Measurements from ENCODE around the gene NUDT7.
A peak's percentile ranks its signal among the peaks of the same experiment; 100 is the strongest.

The NUDT7 gene

GRCh38 chr16:77722309-77723107 is at the start of gene NUDT7:
NUDT7 (plus strand) TSS chr16:77722514; CDS start chr16:77722583, 69 bp downstream.
- peak within 1 kb of the TSS; percentile 91 for H3K4me3 ChIP-seq (ENCODE audit: low read length)
- H3K9me3 ChIP-seq (ENCODE audit: control insufficient read depth, low read length): no peaks in the 10 kb centered on the region
- H3K9ac ChIP-seq (ENCODE audit: low read length): peak within 1 kb of the TSS; percentile 94
- H3K27me3 ChIP-seq (ENCODE audit: control insufficient read depth, insufficient read depth, low read length): no peaks in the 10 kb centered on the region
- H3K4me1 ChIP-seq (ENCODE audit: control insufficient read depth, insufficient read depth, low read length): peaks cover 7% of the 10 kb centered on the region
- no peaks in the 10 kb centered on the region for H3K36me3 ChIP-seq (ENCODE audit: control insufficient read depth, insufficient read depth, low read length)

- no peaks in the 10 kb centered on the region for H3K4me1 ChIP-seq (ENCODE audit: control insufficient read depth, insufficient read depth, low read length)
- H3K36me3 ChIP-seq (ENCODE audit: control insufficient read depth, insufficient read depth, low read length): no peaks in the 10 kb centered on the region
- H3K9me3 ChIP-seq (ENCODE audit: control insufficient read depth, low read length): no peaks in the 10 kb centered on the region
- H3K4me3 ChIP-seq (ENCODE audit: low read length): no peak overlapping the region
- H3K27me3 ChIP-seq (ENCODE audit: control insufficient read depth, insufficient read depth, low read length): no peaks in the 10 kb centered on the region
- H3K9ac ChIP-seq (ENCODE audit: low read length): no peak overlapping the region
Observed at GRCh38 chr16:77674888-77675287, 47.4 kb upstream of the NUDT7 start.

- H3K4me3 ChIP-seq (ENCODE audit: low read length): no peak overlapping the region
- H3K9me3 ChIP-seq (ENCODE audit: control insufficient read depth, low read length): no peaks in the 10 kb centered on the region
- H3K9ac ChIP-seq (ENCODE audit: low read length): no peak overlapping the region
- H3K4me1 ChIP-seq (ENCODE audit: control insufficient read depth, insufficient read depth, low read length): no peaks in the 10 kb centered on the region
- no peaks in the 10 kb centered on the region for H3K27me3 ChIP-seq (ENCODE audit: control insufficient read depth, insufficient read depth, low read length)
- no peaks in the 10 kb centered on the region for H3K36me3 ChIP-seq (ENCODE audit: control insufficient read depth, insufficient read depth, low read length)
Observed at GRCh38 chr16:77675464-77676324, 46.6 kb upstream of the NUDT7 start.

- Histone ChIP-seq H3K9me3 (ENCODE audit: control insufficient read depth, low read length) (no peaks in the 10 kb centered on the region), H3K4me1 (ENCODE audit: control insufficient read depth, insufficient read depth, low read length) (no peaks in the 10 kb centered on the region), H3K36me3 (ENCODE audit: control insufficient read depth, insufficient read depth, low read length) (no peaks in the 10 kb centered on the region), H3K27me3 (ENCODE audit: control insufficient read depth, insufficient read depth, low read length) (no peaks in the 10 kb centered on the region), H3K4me3 (ENCODE audit: low read length) (no peak overlapping the region), H3K9ac (ENCODE audit: low read length) (no peak overlapping the region)
Observed at GRCh38 chr16:77677129-77677528, 45.2 kb upstream of the NUDT7 start.

- Histone ChIP-seq H3K36me3 (ENCODE audit: control insufficient read depth, insufficient read depth, low read length) (no peaks in the 10 kb centered on the region), H3K4me1 (ENCODE audit: control insufficient read depth, insufficient read depth, low read length) (no peaks in the 10 kb centered on the region), H3K9ac (ENCODE audit: low read length) (no peak overlapping the region), H3K9me3 (ENCODE audit: control insufficient read depth, low read length) (no peaks in the 10 kb centered on the region), H3K4me3 (ENCODE audit: low read length) (no peak overlapping the region), H3K27me3 (ENCODE audit: control insufficient read depth, insufficient read depth, low read length) (no peaks in the 10 kb centered on the region)
Observed at GRCh38 chr16:77679391-77679790, 42.9 kb upstream of the NUDT7 start.

- Histone ChIP-seq H3K4me1 (ENCODE audit: control insufficient read depth, insufficient read depth, low read length) (no peaks in the 10 kb centered on the region), H3K4me3 (ENCODE audit: low read length) (no peak overlapping the region), H3K36me3 (ENCODE audit: control insufficient read depth, insufficient read depth, low read length) (no peaks in the 10 kb centered on the region), H3K9ac (ENCODE audit: low read length) (no peak overlapping the region), H3K27me3 (ENCODE audit: control insufficient read depth, insufficient read depth, low read length) (no peaks in the 10 kb centered on the region), H3K9me3 (ENCODE audit: control insufficient read depth, low read length) (no peaks in the 10 kb centered on the region)
Observed at GRCh38 chr16:77679901-77680300, 42.4 kb upstream of the NUDT7 start.

- H3K9ac ChIP-seq (ENCODE audit: low read length): no peak overlapping the region
- no peak overlapping the region for H3K4me3 ChIP-seq (ENCODE audit: low read length)
- no peaks in the 10 kb centered on the region for H3K9me3 ChIP-seq (ENCODE audit: control insufficient read depth, low read length)
- H3K4me1 ChIP-seq (ENCODE audit: control insufficient read depth, insufficient read depth, low read length): no peaks in the 10 kb centered on the region
- no peaks in the 10 kb centered on the region for H3K36me3 ChIP-seq (ENCODE audit: control insufficient read depth, insufficient read depth, low read length)
- H3K27me3 ChIP-seq (ENCODE audit: control insufficient read depth, insufficient read depth, low read length): no peaks in the 10 kb centered on the region
Observed at GRCh38 chr16:77680496-77680895, 41.8 kb upstream of the NUDT7 start.

GRCh38 chr16:77682586-77682985 is 39.7 kb upstream of the NUDT7 start:
- Histone ChIP-seq H3K4me1 (ENCODE audit: control insufficient read depth, insufficient read depth, low read length) (no peaks in the 10 kb centered on the region), H3K9ac (ENCODE audit: low read length) (no peak overlapping the region), H3K4me3 (ENCODE audit: low read length) (no peak overlapping the region), H3K36me3 (ENCODE audit: control insufficient read depth, insufficient read depth, low read length) (no peaks in the 10 kb centered on the region), H3K27me3 (ENCODE audit: control insufficient read depth, insufficient read depth, low read length) (no peaks in the 10 kb centered on the region), H3K9me3 (ENCODE audit: control insufficient read depth, low read length) (no peaks in the 10 kb centered on the region)

GRCh38 chr16:77683397-77684180 is 38.7 kb upstream of the NUDT7 start:
- H3K4me3 ChIP-seq (ENCODE audit: low read length): no peak overlapping the region
- no peaks in the 10 kb centered on the region for H3K27me3 ChIP-seq (ENCODE audit: control insufficient read depth, insufficient read depth, low read length)
- H3K9ac ChIP-seq (ENCODE audit: low read length): no peak overlapping the region
- H3K36me3 ChIP-seq (ENCODE audit: control insufficient read depth, insufficient read depth, low read length): no peaks in the 10 kb centered on the region
- no peaks in the 10 kb centered on the region for H3K4me1 ChIP-seq (ENCODE audit: control insufficient read depth, insufficient read depth, low read length)
- no peaks in the 10 kb centered on the region for H3K9me3 ChIP-seq (ENCODE audit: control insufficient read depth, low read length)

- H3K9me3 ChIP-seq (ENCODE audit: control insufficient read depth, low read length): no peaks in the 10 kb centered on the region
- no peaks in the 10 kb centered on the region for H3K4me1 ChIP-seq (ENCODE audit: control insufficient read depth, insufficient read depth, low read length)
- H3K36me3 ChIP-seq (ENCODE audit: control insufficient read depth, insufficient read depth, low read length): no peaks in the 10 kb centered on the region
- H3K27me3 ChIP-seq (ENCODE audit: control insufficient read depth, insufficient read depth, low read length): no peaks in the 10 kb centered on the region
- no peak overlapping the region for H3K9ac ChIP-seq (ENCODE audit: low read length)
- no peak overlapping the region for H3K4me3 ChIP-seq (ENCODE audit: low read length)
Observed at GRCh38 chr16:77684181-77684526, 38.2 kb upstream of the NUDT7 start.

- Histone ChIP-seq H3K27me3 (ENCODE audit: control insufficient read depth, insufficient read depth, low read length) (no peaks in the 10 kb centered on the region), H3K4me3 (ENCODE audit: low read length) (no peak overlapping the region), H3K9me3 (ENCODE audit: control insufficient read depth, low read length) (no peaks in the 10 kb centered on the region), H3K36me3 (ENCODE audit: control insufficient read depth, insufficient read depth, low read length) (no peaks in the 10 kb centered on the region), H3K4me1 (ENCODE audit: control insufficient read depth, insufficient read depth, low read length) (no peaks in the 10 kb centered on the region), H3K9ac (ENCODE audit: low read length) (no peak overlapping the region)
Observed at GRCh38 chr16:77686385-77686784, 35.9 kb upstream of the NUDT7 start.

- Histone ChIP-seq H3K27me3 (ENCODE audit: control insufficient read depth, insufficient read depth, low read length) (no peaks in the 10 kb centered on the region), H3K4me1 (ENCODE audit: control insufficient read depth, insufficient read depth, low read length) (no peaks in the 10 kb centered on the region)
Observed at GRCh38 chr16:77689971-77690370, 32.3 kb upstream of the NUDT7 start.

More at GRCh38 chr16:77689971-77690370, 32.3 kb upstream of the NUDT7 start:
- no peaks in the 10 kb centered on the region for H3K36me3 ChIP-seq (ENCODE audit: control insufficient read depth, insufficient read depth, low read length)
- no peaks in the 10 kb centered on the region for H3K9me3 ChIP-seq (ENCODE audit: control insufficient read depth, low read length)
- no peak overlapping the region for H3K9ac ChIP-seq (ENCODE audit: low read length)
- H3K4me3 ChIP-seq (ENCODE audit: low read length): no peak overlapping the region

All from mucosa of stomach (tissue), 1 donor.